Ectodermal cell (in vitro differentiated cells): ENCODE data around the gene SBSN.
A peak's percentile ranks its signal among the peaks of the same experiment; 100 is the strongest.

Experiments
- H3K27ac ChIP-seq: 2 replicates; pipeline ENCODE4 v1.7.0; 2013; ENCODE audit warnings: mild to moderate bottlenecking, low read depth, low read length; ENCODE audit not compliant: insufficient read depth, poor library complexity, severe bottlenecking
- H3K27me3 ChIP-seq: 2 replicates; pipeline ENCODE4 v1.7.0; 2013; ENCODE audit warnings: mild to moderate bottlenecking, low read length; ENCODE audit not compliant: insufficient read depth, control insufficient read depth, poor library complexity, severe bottlenecking
- H3K36me3 ChIP-seq: one replicate; pipeline ENCODE4 v1.7.0; 2013; ENCODE audit warnings: low read length; ENCODE audit not compliant: control insufficient read depth, insufficient read depth
- H3K4me1 ChIP-seq: one replicate; pipeline ENCODE4 v1.7.0; 2013; ENCODE audit warnings: low read length; ENCODE audit not compliant: control insufficient read depth, insufficient read depth
- H3K4me3 ChIP-seq: 2 replicates; pipeline ENCODE4 v1.7.0; 2013; ENCODE audit warnings: low read depth, low read length, control low read depth; ENCODE audit not compliant: insufficient read depth
- H3K9me3 ChIP-seq: 2 replicates; pipeline ENCODE4 v1.7.0; 2013; ENCODE audit warnings: mild to moderate bottlenecking, low read length, moderate library complexity; ENCODE audit not compliant: control insufficient read depth
- WGBS, 2 experiments: methylation state at CpG; one replicate each; pipeline ENCODE4 v1.1.7; 2013; ENCODE audit warnings: missing lambda C conversion rate in 2 of 2; 5-methylcytosine and 5-hydroxymethylcytosine counted together

Gene SBSN

DNA sequence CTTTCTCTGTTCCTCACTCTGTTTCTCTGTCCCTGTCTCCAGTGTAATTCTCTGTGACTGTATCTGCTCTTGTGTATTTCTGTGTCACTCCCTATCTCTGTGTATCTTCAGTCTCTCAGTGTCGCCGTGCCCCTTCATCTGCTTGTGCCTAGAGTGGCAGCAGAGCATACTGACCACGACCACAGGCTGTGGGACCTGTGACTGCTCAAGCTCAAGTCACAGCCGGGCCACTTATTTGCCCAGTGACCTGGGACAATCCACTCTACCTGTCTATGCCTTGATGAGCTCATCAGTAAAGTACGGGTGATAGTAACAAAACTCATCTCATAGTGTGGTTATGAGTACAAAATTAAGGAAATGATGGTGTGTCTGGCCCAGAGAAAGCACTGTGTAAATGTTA lies 26.0 kb upstream of the SBSN start:
- Histone ChIP-seq H3K27me3 (peaks cover 27% of the 10 kb centered on the region), H3K4me1 (no peaks in the 10 kb centered on the region), H3K9me3 (no peaks in the 10 kb centered on the region), H3K36me3 (no peaks in the 10 kb centered on the region), H3K4me3 (no peak overlapping the region), H3K27ac (no peak overlapping the region)
- 78% methylated on average over 5 of the region's 5 CpGs for WGBS, 2 experiments

DNA sequence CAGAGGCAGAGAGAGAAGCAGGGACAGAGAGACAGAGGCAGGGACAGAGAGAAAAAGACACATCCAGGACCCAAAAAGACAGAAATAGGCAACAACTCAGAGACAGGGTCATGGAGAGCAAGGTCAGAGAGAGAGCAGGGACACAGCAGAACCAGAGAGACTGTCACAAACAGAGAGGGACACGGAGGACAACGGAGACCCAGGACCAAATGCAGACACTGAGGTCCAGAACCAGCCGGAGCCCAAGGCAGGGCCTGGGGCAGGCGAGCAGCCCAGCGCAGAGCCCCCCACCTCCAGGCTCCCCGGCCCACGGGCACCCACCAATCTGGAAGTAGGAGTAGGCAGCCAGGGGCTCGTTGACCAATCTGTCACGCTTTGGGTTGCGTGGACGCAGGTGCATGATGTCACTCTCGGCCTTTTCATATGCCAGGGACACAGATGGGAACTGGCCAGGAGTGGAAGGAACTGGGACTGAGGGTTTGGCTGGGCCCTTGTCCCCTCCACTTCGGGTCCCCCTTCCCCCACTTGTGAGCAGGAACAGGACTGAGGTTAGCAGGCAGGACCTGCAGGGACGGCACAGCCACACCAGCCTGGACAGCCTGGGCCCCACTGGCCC lies 25.4 kb upstream of the SBSN start:
- Histone ChIP-seq H3K4me3 (no peak overlapping the region), H3K9me3 (no peaks in the 10 kb centered on the region), H3K4me1 (no peaks in the 10 kb centered on the region), H3K27ac (no peak overlapping the region), H3K27me3 (peaks cover 21% of the 10 kb centered on the region), H3K36me3 (no peaks in the 10 kb centered on the region)
- 78% methylated on average over 14 of the region's 14 CpGs for WGBS, 2 experiments

DNA sequence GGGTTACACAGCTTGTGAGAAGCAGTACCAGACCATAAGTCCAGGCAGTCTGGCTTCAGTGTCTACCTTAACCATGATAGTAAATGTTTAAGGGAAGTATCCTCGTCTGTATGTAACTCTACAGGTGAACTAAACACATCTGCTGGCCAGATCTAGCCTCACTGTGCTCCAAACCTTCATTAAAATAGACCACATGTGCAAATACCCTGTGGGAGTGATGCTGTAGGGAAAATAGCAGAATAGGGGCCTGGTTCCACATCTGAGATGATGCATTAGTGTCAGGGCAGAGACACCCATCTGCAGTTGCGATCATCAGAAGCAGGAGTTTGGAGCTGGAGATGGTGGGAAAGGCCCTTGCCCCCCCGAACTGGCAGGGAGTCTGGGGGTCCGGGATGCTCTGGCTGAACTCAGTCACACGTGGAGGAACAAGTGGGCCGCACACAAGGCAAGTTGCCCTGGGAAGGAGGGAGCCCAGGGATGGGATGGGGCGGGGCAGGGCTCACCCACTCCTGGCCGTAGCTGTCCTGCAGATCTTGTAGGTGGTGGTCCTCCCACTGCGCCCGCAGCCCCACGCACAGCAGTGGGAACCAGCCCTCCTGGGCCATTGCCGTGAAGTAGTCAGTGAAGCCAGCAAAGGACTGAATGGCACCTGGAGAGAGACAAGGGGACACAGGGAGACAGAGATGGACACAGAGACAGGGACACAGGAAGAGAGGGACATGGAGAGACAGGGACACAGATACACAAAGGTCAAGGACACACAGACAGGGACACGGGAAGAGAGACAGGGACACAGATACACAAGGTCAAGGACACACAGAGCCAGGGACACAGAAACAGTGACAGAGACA lies 24.6 kb upstream of the SBSN start:
- Histone ChIP-seq H3K36me3 (no peaks in the 10 kb centered on the region), H3K27me3 (peaks cover 14% of the 10 kb centered on the region), H3K9me3 (no peaks in the 10 kb centered on the region), H3K27ac (no peak overlapping the region), H3K4me3 (no peak overlapping the region), H3K4me1 (no peaks in the 10 kb centered on the region)
- WGBS, 2 experiments = 85 to 87% methylated on average over 13 of the region's 13 CpGs

DNA sequence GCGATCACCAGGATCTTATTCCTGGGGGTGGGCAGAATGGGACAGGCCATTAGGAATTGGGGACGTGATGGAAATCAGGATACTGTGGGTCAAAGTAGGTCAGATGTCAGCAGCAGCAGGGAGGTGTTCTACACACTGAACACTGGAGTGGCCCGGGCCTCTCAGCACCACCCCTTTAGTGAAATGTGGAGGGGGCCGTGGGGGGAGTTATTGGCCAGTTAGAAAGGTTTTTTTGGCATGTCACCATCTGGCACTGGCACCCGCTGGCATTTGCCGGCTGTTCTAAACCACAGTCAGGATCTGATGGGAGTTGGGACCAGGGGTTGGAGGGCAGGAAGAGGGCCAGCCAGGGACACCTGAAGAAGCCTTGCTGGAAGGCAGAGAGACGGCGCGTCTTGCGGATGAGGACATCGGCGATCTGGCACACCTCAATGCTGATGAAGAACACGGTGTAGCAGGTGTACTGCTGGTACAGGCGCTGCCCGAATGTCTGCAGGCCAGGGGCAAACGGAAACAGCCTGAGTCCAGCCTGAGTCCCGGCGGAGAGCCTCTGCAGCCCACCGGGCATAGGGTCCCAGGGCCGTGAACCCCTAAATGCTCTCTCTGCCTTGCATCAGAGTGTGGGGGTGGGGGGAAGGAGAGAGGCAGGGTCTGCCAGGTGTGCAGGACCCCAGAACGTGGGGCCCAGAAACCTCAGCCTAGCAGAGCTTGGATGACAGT lies 23.1 kb upstream of the SBSN start:
- no peak overlapping the region for H3K4me3 ChIP-seq
- H3K4me1 ChIP-seq = peaks cover 4% of the 10 kb centered on the region
- peaks cover under 1% of the 10 kb centered on the region for H3K27me3 ChIP-seq
- no peaks in the 10 kb centered on the region for H3K36me3 ChIP-seq
- no peaks in the 10 kb centered on the region for H3K9me3 ChIP-seq
- H3K27ac ChIP-seq = no peak overlapping the region
- 94% methylated on average over 21 of the region's 21 CpGs for WGBS, 2 experiments

DNA sequence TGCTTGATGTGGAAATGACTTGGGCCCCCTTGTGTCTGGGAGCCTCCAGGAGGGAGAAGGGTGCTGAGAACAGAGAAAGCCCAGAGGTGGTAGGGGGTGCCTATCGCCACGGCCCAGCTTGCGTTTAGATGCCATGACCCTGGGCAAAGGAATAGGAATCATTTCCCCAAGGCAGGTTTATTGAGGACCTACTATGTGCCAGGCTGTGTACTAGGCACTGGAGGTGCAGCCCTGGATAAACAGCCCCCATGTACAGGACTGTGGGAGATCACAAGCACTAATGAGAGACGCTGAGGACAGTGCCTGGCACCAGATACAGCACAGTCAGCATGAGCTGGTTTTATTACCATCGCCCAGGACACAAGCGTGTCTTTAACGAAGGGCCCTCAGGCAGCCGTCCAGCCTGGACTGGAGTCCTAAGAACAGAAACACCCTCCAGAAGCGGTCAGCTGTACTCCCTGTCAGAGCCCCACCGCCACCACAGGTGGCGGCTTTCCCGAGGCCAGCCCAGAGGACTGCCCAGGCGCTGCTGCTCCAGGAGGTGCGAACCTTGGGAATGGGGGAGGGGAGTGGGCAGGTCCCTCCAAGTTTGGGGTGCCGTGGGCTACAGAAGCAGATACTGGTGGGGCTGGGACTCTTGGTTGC lies 21.9 kb upstream of the SBSN start:
- Histone ChIP-seq H3K4me1 (peaks cover 4% of the 10 kb centered on the region), H3K27me3 (no peaks in the 10 kb centered on the region), H3K4me3 (no peak overlapping the region), H3K36me3 (no peaks in the 10 kb centered on the region), H3K27ac (no peak overlapping the region), H3K9me3 (no peaks in the 10 kb centered on the region)
- 94 to 95% methylated on average over 15 of the region's 15 CpGs for WGBS, 2 experiments

DNA sequence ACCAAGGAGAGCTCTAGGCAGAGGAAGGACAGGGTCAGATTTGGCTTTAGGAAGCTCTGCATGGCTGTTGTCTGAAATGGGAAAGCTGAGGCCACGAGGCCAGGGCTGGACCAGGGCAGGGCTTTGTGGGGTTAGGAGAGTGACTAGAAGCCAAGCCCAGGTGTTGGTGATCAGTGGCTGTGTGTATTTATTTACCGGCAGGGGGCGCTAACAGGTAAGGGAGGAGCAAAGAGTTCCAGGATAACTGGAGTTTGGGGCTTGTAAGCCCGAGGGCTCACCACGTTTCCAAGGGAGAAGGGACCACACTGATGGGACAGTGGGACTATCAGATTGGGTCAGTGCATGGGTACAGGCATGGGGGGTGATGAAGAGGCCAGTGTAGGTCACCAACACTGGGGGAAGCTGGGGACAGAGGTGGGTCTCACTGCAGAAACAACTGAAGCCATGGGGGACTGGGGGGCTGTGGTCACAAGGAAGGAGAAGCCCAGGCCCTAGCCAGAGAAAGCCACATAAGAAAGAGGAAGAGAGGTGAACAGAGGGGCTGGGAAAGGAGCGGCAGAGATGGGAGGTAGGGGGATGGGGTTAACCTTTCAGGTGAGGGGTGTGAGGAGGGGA lies 21.2 kb upstream of the SBSN start:
- Histone ChIP-seq H3K27me3 (no peaks in the 10 kb centered on the region), H3K4me1 (peaks cover 7% of the 10 kb centered on the region), H3K4me3 (no peak overlapping the region), H3K9me3 (no peaks in the 10 kb centered on the region), H3K27ac (no peak overlapping the region), H3K36me3 (no peaks in the 10 kb centered on the region)
- WGBS, 2 experiments = 32 to 33% methylated on average over 6 of the region's 6 CpGs

DNA sequence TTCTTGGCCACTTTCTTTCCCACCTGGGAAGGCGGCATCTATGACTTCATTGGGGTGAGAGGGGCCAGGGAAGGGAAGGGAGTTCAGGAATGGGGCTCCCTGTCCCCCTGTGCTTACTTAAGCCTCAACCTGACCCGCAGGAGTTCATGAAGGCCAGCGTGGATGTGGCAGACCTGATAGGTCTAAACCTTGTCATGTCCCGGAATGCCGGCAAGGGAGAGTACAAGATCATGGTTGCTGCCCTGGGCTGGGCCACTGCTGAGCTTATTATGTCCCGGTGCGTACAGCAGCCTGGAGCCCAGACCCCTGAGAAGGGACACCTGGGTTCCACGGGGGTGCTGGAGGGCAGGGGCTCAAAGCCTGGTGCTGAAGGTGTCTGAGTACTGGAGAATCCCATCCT lies 18.4 kb upstream of the SBSN start:
- no peaks in the 10 kb centered on the region for H3K9me3 ChIP-seq
- H3K27me3 ChIP-seq = no peaks in the 10 kb centered on the region
- 92 to 93% methylated on average over 8 of the region's 8 CpGs for WGBS, 2 experiments
- no peak overlapping the region for H3K27ac ChIP-seq
- H3K4me1 ChIP-seq = peaks cover 8% of the 10 kb centered on the region
- H3K36me3 ChIP-seq = no peaks in the 10 kb centered on the region
- no peak overlapping the region for H3K4me3 ChIP-seq

DNA sequence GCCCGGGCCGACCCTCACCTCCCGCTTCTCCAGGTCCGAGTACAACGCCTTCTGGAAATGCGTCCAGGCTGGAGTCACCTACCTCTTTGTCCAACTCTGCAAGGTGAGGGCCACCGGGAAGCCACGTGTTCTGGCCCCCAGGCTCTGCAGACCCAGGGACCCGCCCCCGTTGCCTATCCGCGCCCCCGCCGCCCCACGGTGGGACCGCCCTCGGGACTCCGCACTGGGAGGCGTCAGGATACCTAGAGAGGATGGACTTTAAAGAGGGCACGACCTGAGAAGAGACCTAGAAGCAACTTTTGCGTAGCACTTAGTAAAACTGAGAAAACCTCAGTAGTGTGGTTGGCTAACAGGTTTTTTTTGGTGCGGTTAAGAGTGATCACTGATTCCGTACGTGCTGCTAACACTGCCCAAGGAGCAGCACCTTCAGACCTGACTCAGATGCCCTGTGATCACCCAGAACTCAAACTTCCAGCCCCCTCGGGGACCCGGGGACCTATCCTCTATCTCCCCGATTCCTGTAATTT lies 17.8 kb upstream of the SBSN start:
- H3K36me3 ChIP-seq = no peaks in the 10 kb centered on the region
- no peaks in the 10 kb centered on the region for H3K27me3 ChIP-seq
- peaks cover 8% of the 10 kb centered on the region for H3K4me1 ChIP-seq
- WGBS, 2 experiments = 7% methylated on average over 27 of the region's 27 CpGs
- H3K4me3 ChIP-seq = peak overlapping the region; percentile 73
- no peaks in the 10 kb centered on the region for H3K9me3 ChIP-seq
- H3K27ac ChIP-seq = no peak overlapping the region

DNA sequence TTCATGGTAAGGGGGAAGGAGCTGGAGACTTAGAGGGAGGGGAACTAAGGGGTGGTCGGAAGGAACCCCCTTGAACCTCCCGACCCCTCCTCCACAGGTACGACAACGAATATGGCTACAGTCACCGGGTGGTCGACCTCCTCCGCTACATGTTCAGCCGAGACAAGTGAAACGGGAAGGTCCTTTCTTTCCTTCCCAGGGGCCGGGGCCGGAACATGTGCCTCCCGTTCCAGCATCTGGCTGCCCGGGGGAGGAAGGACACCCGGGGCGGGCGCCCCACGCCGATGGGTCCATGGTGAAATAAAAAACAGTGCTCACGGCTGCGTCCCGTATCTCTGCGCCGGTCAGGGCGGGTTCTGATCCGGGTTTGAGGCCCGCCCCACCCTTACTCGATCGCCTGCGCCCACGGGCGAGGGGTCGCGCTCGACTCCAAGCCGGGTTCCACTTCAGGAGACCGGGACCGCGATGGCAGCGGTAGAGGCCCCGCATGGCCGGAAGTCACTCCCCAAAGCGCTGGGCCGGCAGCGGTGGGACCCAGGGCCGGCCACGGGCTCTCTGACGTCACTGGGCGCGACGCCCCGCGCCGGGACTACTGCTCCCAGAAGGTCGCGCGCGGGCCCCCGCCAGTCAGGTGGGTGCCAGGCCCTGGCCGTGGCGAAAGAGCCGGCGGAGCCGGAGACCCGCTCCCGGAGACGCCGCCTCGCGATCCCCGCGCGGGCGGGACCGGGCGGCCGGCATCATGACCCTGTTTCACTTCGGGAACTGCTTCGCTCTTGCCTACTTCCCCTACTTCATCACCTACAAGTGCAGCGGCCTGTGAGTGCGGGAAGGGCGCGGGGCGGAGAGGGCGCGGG lies 17.1 kb upstream of the SBSN start, which contains the start of gene TMEM147:
Gene TMEM147 (plus strand): TSS at position 626 of the 854 bp plus-strand sequence. CDS start 114 bp downstream, at position 740.
- WGBS, 2 experiments = 0% methylated on average over 85 of the region's 85 CpGs

More for the DNA sequence above, 17.1 kb upstream of the SBSN start, which contains the start of gene TMEM147:
- no peak within 1 kb of the TSS for H3K27ac ChIP-seq
- H3K27me3 ChIP-seq = no peaks in the 10 kb centered on the region
- H3K36me3 ChIP-seq = no peaks in the 10 kb centered on the region
- H3K9me3 ChIP-seq = no peaks in the 10 kb centered on the region
- peak within 1 kb of the TSS; percentile 73 for H3K4me3 ChIP-seq
- peaks cover 8% of the 10 kb centered on the region for H3K4me1 ChIP-seq
